ENCODE results near the gene CKMT2.

Gene CKMT2

GRCh38 chr5:81219389-81219788 lies 13.7 kb upstream of the CKMT2 start:
- DNase-seq, result no peak

DNA sequence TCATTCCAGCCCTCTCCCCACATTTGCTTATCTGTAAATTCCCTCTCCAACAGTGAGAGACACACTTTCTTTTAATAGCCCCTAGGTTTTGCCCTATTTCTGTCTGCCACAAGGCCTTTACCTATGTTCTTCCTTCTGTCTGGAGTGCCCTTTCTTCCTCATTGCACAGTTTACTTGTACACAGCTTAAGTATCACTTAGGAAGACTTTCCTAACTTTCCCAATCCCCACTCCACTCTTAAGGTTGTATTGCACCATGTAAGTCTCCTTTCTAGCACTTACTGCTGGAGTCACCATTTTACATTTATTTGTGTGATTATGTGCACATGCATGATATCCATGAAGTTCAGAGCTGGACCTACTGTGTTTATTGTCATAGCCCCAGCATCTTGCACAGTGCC lies 10.8 kb upstream of the CKMT2 start:
- no peak for DNase-seq

GRCh38 chr5:81225463-81225862 lies 7.7 kb upstream of the CKMT2 start:
- DNase-seq, result no peak

DNA sequence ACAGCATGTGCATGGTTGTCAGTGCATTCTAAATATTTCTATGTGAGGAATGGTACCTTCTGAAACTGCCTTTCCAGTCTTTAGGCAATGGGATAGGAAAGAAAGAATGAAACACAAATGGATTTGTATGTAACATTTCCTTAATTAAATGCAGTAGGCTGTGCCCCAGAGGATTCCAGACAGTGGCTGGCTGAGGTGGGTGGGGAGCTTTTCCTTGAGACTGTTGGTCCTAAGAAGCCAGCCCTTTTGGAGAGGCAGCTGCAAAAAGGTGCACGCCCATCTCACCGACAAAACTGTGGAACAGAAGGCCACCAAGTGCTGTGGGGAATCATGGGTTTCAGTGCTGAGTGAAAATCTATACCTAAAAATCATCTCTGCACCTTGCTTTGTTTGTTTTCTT lies 6.8 kb upstream of the CKMT2 start:
- DNase-seq, result no peak

GRCh38 chr5:81226949-81227348 lies 6.2 kb upstream of the CKMT2 start:
- DNase-seq, result no peak

DNA sequence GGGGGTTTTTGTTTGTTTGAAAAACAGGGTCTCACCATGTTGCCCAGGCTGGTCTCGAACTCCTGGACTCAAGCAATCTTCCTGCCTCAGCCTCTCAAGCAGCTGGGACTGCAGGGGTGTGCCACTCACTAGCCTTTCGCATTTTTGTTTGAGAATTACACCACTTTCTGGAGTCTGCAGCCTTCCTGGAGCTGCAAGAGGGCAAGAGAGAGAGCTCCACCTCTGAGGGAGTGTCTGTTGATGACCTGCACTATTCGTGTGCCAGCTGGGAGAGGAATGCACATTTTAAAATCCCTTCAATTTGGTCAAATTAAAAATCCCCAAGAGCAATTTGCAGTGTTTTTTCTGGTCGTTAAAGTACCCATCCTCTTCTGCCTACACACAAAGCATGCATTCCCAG lies 5.0 kb upstream of the CKMT2 start:
- no peak for DNase-seq

DNA sequence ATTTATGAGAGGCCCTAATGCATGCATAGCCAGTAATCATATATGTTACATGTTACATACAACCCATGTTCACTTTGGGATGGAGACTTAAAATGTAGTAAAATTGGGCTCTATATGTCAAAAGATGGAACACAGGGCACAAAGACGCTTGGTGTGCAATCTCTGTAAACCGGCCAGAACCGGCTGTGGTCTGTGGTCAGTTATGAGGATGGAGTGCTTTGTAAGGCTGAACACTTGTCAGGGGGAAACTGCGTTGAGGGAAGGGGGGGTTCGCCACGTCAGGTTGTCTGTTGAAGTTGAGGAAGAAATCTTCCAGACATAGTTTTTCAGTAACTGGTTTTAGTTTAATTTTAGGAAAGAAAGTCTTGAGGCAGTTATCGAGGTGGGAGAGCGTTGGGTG lies 2.7 kb upstream of the CKMT2 start:
- no peak for DNase-seq

DNA sequence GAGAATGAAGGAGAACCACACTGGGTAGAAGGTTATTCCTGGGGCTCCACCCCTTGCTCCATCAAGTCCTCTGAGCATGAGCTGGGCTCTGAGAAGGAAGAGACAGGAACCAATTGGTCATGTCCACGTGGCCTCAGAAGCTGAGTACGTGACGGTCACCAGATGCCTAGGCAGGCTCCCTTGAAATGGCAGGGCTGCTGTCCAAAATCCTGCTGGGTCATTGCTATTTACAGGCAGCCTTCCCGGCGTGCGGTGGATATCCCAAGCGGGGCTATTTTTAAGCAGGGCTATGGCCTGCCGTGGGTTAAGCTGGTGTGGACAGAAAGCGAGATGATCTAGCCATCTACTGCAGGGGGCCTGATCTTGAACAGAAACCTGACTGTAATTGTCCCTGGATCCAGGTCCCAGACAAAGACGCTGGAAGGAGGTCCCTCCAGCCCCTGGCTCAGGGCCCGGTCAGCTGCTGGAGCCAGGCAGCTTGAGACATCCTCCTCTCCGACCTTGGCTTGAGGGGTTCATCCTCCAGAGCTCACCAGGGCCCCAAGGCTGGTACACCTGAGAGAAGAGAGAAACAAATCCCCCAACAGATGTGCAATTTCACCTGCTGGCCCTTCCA lies 550 bp upstream of the CKMT2 start:
- DNase-seq, result no peak

DNA sequence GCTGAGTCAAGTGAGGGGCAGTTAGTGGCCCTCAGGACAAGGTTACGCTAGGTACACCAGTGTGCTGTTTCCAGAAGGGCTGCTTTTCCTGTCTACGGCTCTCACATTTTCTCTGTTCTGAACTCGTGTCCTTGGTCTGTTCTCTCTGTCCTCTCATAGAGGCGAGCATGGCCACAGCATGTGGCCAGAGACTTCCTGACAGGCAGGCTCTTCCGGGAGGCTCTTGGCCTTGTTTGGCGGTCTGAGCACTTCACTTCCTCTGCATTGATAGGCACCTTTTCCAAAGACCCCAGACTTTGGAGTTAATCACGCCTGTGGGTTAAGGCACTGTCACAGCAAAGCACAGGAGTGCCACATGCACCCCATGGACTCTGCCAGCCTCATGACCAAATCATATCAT lies 1.2 kb downstream of the CKMT2 start:
- no peak for DNase-seq

GRCh38 chr5:81234801-81235200 lies 1.7 kb downstream of the CKMT2 start:
- no peak for DNase-seq

DNA sequence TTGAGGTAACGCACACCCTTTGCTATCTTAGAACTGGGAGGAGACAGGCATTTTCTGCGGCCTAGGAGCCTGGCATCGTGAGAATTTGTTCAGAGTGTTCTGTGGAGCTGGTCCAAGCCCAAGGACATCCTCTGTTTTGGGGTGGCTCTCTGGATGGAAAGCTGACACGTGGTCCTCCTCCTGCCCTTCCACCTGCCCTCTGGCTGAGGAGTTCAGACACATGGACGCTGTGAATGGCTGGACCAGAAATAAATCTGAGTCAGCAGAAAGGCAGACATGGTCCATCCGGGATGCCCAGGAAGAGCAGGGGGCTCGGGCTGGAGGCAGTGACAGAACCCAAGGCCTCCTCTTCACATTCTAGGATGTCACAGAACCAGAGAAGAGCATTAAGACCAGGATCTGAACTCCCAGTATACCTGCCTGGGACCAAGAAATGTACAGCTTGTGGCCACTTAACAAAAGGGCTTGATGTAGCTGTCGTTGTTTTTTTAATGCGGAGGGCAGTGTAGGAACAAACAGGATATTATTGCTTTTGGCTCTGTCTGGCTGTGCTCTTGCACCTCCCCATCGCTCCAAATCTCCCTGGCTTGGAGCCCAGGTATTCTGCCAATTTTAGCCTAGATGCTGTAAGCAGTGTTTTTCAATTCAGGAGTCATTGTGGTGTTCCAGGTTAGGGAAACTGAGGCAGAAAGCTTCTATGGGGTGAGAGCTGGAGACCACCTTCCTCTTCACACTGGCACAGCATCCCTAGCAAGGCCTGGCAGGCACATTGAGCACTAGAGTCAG lies 2.4 kb downstream of the CKMT2 start:
- no peak for DNase-seq

DNA sequence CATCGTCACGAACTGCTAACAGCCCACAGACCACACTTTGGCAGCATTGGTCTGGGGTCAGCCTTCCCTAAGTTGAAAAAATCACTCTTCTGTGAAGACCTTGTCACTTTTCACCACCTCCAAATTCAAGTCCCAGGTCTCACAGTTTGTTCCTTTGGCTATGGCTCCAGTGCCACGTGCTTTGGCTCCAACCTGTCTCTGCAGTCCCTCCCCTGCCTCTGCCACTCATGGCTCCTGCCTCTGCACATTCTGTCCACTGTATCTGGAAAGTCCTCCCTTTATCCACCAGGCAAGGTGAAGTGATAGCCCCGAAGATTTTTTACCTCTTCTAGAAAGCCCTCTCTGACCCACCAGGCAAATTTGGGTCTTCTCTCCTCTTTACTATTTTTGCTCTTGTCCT lies 5.3 kb downstream of the CKMT2 start:
- no peak for DNase-seq

DNA sequence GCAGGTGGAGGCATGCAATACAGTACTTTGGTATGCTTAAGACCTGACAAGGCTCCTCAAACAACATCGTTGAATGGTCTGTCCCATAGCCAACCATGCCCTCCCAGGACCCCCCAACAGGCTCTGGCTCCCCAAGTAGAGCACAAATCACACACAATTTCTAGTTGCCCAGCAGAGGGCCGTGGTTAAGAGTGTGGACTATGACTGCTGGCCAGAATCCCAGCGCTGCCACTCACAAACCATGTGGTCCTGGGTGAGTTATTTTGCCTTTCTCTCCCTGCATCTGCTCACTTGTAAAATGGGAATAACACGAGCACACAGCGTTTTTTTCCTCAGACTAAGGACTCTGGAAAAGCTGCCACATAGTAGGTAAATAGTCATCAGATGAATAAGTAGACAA lies 6.5 kb downstream of the CKMT2 start:
- DNase-seq, result no peak

GRCh38 chr5:81241001-81241400 lies 7.9 kb downstream of the CKMT2 start:
- no peak for DNase-seq

DNA sequence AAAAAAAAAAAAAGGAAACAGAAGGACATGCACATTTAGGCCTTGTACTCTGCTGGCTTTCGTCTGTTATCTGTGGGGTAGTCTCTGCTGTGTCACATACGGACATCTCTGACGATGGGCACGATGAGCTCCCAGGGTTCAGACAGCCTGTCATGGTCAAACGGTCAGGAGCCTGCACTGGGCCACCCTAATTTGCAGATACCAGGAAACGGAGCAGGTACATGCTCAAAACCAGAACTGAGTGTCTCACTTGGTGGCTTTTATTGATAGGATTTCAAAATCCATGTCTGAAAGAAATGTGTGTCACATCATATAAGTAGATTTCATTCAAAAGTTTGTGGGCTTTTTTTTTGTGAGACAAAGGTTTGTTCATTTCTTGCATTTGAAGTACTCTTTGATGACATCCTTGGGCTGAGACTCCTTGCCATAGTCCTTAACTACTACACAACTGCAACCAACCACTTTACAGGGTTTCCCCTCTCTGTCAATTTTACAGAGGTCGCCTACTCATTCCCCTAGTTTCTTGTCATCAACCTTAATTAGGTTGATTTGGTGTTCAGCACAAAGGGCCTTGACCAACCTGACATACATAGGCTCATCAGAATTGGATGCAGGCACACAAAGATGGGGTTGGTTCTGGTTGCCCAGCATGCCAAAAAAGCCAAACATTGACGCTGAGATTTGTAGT lies 9.0 kb downstream of the CKMT2 start:
- DNase-seq, result peak; percentile 15

- no peak for DNase-seq
Observed at GRCh38 chr5:81242906-81243436, 9.8 kb downstream of the CKMT2 start.

DNA sequence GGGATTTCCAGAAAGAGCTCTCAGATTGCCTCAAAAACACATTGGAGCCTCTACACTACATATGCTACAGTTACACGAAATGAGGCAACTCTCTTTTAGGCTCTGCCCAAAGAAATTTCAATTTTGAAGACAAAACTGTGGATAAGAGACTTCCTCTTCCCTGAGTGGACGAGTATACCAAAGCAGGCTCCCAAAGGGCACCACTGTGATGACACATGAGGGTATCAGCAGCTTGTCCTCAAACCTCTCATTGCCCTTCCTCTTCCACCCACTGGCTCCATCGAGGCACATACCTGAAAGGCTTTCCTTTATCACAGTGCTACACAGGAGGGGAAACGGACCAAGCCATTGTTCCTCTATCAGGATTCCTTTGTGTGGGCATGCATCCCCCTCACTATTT lies 11.3 kb downstream of the CKMT2 start:
- DNase-seq, result no peak

DNA sequence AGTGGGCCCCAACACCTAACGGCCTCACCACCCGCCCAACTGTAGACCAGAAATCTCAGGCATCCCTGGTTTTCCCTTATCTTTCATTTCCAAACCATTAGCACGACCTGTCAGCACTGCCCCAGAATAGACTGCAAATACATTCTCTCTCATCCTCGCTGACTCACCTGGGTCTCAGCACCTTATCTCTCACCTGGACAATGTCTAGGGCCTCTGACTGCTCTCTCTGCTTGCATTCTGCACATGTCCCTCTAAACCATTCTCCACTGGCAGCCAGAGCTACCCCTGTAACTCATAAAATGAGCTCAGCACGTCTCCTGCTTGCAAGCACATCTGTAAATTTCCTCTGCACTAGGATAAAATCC lies 12.7 kb downstream of the CKMT2 start:
- no peak for DNase-seq

GRCh38 chr5:81246697-81247096 lies 13.6 kb downstream of the CKMT2 start:
- DNase-seq, result no peak

- no peak for DNase-seq
Observed at GRCh38 chr5:81247441-81247972, 14.4 kb downstream of the CKMT2 start.

DNA sequence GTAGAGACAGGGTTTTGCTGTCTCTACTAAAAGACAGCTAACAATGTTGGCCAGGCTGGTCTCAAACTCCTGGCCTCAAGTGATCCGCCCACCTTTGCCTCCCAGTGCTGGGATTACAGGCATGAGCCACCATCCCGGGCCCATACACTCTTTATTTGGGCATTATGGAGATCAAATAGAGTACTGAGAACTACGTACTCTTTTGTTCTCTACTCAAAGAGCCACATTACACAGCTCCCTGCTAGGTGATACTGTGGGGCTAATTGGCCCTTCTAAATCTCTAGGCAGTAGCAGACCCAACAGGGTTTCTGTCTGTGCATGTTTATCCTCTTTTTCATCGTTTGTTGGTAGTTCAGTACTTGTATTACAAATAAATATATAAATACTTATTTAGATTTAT lies 16.1 kb downstream of the CKMT2 start:
- DNase-seq, result no peak

- DNase-seq, result no peak
Observed at GRCh38 chr5:81250004-81250403, 16.9 kb downstream of the CKMT2 start.

DNA sequence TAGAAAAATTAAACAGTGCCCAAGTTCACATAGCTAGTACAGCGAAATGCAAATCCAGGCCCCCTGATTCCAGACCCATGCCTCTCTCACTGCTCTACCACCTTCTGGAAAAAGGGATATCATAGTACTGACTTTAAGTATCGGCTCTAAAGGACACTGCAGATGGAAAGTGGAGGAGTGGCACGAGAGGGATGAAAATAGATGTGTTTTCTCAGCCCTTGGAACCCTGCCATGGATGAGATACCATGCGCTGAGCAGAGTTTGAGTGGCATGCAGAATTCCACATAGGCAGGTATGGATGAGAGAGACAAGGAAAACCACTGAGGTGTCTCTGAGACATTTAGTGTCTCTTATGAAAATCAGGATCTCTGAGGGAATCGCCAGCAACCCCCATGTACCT lies 18.8 kb downstream of the CKMT2 start:
- DNase-seq, result no peak

- DNase-seq, result no peak
Observed at GRCh38 chr5:81252904-81253303, 19.8 kb downstream of the CKMT2 start.

Measured in activated CD4-positive, alpha-beta T cell treated with anti-CD3 and anti-CD28 coated beads, Interleukin-2, Interleukin-6, amounts not matched to agents 100 ng/mL and 50 ng/mL, durations not matched to agents 16 hours and 8 hours (primary cell).